MG63 (cell line): ENCODE measurements around the gene CYSTM1. TPM values are rescaled to one million over a fixed set of nuclear protein-coding genes. Genes with fewer than 3 reads are reported as not detected.

Source experiments
- DNase-seq: peaks from one replicate; pipeline ENCODE4 v3.0.0-alpha.2; 2020
- H3K27me3 ChIP-seq: fragments of 250-450 bp; sonication (Bioruptor Pico); 2 replicates; pipeline ENCODE4 v1.5.1; 2020; ENCODE audit warnings: mild to moderate bottlenecking, moderate library complexity
- H3K36me3 ChIP-seq: fragments of 250-450 bp; sonication (Bioruptor Pico); 2 replicates; pipeline ENCODE4 v1.5.1; 2020; ENCODE audit warnings: mild to moderate bottlenecking, moderate library complexity
- H3K4me3 ChIP-seq: fragments of 250-450 bp; sonication (Bioruptor Pico); 2 replicates; pipeline ENCODE4 v1.5.1; 2020; ENCODE audit warnings: mild to moderate bottlenecking, moderate library complexity
- H3K9me3 ChIP-seq: fragments of 250-450 bp; sonication (Bioruptor Pico); 2 replicates; pipeline ENCODE4 v1.5.1; 2020; ENCODE audit warnings: mild to moderate bottlenecking, moderate library complexity
- total RNA-seq: library from RNA; depleted of rRNA; stranded (reverse); fragments of >200 nt; shearing (Covaris generic); gene quantifications from 2 replicates; pipeline ENCODE4 v1.2.3, GENCODE V29; 2014; ENCODE audit warnings: low replicate concordance; rRNA removed

CYSTM1 gene, protein sequence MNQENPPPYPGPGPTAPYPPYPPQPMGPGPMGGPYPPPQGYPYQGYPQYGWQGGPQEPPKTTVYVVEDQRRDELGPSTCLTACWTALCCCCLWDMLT
- 12.9 and 29.4 TPM in 2 replicates for total RNA-seq

DNA sequence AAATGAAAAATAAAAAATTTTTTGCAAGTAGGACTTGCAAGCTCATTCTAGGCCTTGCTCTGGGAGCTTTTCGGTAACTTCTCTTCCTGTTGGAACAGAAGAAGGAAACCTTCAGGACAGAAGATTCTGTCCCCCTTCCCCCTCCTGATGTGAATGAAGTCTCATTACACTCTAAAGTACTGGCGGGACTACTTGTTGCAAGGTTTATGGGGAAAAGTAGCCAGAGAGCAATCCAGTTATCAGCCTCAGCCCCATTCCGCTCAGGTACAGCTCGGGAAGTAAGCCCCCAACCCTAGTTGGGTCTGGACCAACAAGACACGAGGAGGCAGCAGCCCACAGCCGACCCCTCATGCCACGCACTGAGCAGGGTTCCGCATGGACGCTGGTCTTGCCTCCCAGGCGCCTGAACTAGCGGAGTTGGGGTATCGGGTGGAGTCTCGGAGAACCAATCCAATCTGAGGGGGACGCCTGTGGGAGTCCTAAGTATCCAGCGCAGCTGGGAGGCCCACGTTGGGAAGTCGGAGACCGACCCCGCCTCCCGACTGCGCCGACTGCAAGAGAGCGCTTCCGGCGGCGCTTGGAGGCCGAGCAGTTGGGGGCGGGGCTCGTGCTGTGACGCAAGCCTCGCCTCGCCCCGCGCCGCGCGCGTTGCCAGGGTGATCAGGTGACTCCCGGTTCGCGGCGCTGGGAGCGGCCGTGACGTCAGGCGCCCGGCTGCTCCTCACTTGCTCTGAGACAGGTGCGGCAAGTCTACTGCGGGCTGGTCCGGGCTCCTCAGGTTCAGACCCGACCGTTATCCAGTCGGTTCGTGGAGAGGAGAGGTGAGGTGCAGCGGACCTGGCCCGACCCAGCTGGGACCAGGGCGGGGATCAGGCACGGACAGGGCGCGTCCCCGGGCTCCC is at the start of gene CYSTM1:
Gene CYSTM1 (plus strand): TSS at position 724 of the 902 bp plus-strand sequence. CDS start 19,278 bp downstream, outside the sequence.
- no peaks in the 10 kb centered on the region for H3K36me3 ChIP-seq
- no peaks in the 10 kb centered on the region for H3K9me3 ChIP-seq
- peak within 1 kb of the TSS; percentile 67 for H3K4me3 ChIP-seq
- DNase-seq, result peak; percentile 92
- H3K27me3 ChIP-seq, result no peaks in the 10 kb centered on the region

DNA sequence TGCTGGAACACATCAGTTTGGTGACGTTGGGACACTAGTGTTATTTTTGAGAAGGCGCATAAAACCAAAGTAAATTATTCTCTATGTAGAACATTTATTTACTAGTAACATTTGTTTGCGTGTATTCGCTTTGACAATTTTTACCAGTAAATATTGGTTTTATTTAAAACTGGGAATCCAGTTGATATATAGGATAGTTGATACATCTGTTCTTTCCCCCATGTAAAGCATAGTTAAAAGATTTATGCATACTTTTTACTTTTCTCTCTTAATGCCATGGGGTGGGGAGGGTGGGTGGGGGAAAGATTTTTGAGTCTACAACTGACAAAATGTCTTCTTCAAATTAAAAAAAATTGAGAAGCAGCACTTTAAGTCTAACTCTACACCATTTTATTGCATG is 49.4 kb upstream of the CYSTM1 start, which contains the start of gene IGIP:
Gene IGIP (plus strand): TSS at position 301 of the 400 bp plus-strand sequence. CDS start 2,540 bp downstream, outside the sequence.
- no peak within 1 kb of the TSS for H3K4me3 ChIP-seq
- no peaks in the 10 kb centered on the region for H3K36me3 ChIP-seq
- DNase-seq, result no peak
- no peaks in the 10 kb centered on the region for H3K9me3 ChIP-seq
- H3K27me3 ChIP-seq, result no peaks in the 10 kb centered on the region

DNA sequence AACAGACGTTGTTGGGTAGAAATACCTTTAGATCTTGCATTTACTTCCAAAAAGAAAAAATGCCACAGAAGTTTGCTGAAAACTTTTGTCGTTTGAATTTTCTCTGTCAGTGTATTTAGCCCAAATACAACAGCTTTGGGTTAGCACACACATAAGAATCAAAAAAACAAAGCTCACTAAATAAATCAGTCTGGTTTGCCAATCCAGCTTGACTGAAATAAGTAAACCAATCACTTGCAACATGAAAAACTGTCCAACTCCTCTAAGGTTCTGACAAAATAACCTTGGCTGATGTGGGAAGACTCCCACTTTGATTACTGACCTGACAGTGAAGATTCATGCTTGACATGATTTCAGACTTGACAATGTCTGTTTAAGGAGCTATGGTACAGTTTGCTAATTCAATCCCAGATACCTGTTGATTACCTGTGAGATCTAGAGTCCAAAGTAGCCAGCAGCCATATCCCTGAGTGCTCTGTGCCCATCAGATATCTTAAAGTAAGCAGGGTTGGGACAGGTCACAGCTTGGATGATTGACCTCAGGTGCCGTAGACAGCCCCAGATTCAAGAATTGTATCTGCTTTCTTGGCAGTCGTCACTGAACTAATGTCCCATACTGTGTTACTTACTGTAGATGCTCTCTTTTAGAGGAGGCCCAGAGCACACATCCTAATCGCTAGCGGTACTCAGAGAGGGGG is 48.5 kb upstream of the CYSTM1 start:
- no peaks in the 10 kb centered on the region for H3K9me3 ChIP-seq
- no peak overlapping the region for H3K4me3 ChIP-seq
- no peaks in the 10 kb centered on the region for H3K27me3 ChIP-seq
- no peaks in the 10 kb centered on the region for H3K36me3 ChIP-seq
- DNase-seq, result no peak

DNA sequence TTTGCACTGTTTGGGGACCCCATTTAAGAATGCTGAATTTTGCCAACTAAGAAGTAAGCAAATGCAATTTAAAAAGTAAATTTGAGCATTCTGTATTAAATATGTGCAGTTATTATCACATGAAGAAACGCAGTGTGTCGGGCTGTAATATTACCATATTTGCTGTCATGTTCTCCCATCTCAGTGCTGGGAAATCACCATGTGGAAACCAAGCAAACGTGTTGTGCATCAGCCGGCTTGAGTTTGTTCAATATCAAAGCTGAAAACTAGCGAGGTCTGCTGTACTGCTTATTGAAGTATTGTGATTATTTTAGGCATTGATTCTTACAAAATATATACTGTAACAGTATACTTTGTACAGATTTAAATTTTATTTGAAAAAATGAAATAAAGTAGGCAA is 46.6 kb upstream of the CYSTM1 start:
- DNase-seq, result no peak
- no peaks in the 10 kb centered on the region for H3K27me3 ChIP-seq
- H3K4me3 ChIP-seq, result no peak overlapping the region
- no peaks in the 10 kb centered on the region for H3K9me3 ChIP-seq
- H3K36me3 ChIP-seq, result no peaks in the 10 kb centered on the region

DNA sequence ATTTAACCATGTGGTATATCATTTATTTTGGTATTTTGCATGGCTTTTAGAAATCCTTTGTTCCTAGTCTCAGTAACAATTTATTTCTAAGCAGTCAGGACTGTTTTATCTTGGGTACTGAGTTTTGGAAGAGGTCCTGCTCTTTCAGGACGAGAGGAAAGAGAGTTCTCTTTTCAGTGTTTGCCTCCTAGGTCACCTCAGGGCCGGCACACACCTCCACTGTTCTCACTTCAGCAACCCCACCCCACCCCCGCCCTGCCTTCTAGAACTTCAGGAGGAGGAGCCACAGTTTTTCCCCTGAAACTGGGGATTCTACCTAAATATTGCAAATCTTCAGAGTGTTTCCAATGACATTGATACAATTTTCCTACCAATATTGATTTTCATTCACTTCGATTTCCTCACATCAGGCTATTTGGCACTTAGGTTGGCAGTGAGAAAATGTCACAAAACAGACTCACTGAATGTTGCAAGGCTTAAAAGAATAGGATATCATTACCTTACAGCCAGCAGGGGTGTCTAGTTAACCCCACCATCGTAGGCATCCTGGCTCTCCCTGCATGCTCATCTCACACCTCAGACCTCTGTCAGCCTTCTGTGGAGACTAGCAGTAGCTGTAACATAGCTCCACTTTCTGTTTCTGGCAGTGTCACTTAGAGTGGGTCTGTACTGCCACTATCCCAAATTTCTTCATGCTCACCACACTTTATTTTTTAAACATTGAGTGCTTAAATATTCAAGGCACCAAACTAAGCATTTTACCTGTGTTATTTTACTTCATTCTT is 43.8 kb upstream of the CYSTM1 start:
- Histone ChIP-seq H3K36me3 (no peaks in the 10 kb centered on the region), H3K9me3 (no peaks in the 10 kb centered on the region), H3K4me3 (no peak overlapping the region), H3K27me3 (no peaks in the 10 kb centered on the region)
- no peak for DNase-seq

DNA sequence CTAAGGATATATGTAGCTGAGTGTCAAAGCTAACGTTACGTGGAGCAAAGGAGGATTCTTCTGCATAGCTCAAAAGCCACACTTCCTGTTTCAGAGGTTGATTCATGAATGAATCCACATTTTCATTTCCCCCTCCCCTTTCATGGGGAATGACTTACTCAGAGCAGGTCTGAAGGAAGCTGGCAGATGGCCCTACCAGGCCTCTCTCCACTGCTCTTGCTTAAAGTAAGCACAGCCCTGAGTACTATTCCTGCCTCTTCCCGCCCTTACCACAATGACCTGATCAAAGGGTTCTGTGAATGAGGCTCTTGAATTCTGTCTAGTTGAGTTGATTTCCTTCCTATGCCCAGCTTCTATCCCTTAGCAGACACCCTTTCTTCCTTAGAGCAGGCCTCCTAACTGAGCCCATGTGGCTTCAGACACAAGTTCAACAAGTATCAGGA is 43.0 kb upstream of the CYSTM1 start:
- no peaks in the 10 kb centered on the region for H3K36me3 ChIP-seq
- H3K9me3 ChIP-seq, result no peaks in the 10 kb centered on the region
- DNase-seq, result peak; percentile 95
- H3K4me3 ChIP-seq, result no peak overlapping the region
- no peaks in the 10 kb centered on the region for H3K27me3 ChIP-seq

DNA sequence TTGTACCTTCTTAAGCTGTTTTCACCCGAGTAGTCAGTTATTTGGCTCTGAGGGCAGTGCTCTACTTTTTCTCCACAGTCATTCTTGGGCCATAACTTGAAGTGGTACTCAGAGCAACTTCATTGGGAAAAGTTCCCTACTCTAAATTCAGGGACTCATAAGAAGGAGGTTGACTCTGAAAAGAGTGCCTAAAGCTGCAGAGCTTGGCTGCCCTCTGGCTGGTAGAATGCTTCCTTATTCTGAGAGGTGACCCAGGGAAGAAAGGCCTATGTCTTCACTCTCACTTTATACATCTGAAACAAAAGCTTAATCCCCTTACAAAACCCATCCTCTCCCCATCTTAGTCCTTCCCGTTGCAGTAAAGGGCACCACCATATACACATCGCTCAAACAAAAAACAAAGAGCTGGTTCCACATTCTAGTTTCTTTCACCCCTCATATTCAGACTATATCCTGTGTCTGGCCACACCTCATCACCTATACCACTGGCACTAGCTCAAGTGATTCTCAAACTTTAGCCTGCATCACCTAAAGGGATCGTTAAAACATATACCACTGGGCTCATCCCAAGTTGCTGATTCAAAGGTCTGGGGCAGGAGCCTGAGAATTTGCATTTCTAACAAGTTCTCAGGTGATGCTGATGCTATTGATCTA is 41.3 kb upstream of the CYSTM1 start:
- no peak overlapping the region for H3K4me3 ChIP-seq
- H3K36me3 ChIP-seq, result no peaks in the 10 kb centered on the region
- no peaks in the 10 kb centered on the region for H3K9me3 ChIP-seq
- no peak for DNase-seq
- no peaks in the 10 kb centered on the region for H3K27me3 ChIP-seq

DNA sequence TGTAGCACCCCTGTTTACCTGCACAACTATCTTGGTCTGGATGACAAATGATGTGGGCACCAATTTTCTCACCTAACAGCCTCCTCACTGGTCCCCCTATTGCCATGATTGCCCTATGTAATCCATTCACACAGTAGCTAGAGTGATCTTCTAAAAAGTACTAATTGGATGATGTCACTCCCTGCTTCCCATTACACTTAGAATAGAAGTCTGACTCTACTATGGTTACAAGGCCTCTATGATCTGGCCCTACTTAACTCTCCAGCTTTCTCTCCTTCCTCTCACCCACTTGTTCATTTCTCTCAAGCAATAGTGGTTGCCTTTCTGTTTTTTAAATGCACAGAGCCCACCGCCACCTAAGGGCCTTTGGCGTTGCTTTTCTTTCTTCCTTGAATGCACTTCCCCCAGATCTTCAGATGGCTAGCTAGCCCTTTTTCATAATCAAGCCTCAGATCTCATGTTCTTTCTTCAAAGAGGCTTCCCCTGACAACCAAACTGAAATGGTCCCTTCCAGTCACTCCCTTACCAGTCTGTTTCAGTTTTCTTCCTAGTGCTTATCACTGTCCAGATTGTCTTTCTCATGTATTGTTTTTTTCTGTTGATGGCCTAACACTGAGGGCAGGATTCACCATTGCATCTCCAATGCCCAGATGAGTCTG is 40.6 kb upstream of the CYSTM1 start:
- Histone ChIP-seq H3K27me3 (no peaks in the 10 kb centered on the region), H3K4me3 (no peak overlapping the region), H3K9me3 (no peaks in the 10 kb centered on the region), H3K36me3 (no peaks in the 10 kb centered on the region)
- no peak for DNase-seq

DNA sequence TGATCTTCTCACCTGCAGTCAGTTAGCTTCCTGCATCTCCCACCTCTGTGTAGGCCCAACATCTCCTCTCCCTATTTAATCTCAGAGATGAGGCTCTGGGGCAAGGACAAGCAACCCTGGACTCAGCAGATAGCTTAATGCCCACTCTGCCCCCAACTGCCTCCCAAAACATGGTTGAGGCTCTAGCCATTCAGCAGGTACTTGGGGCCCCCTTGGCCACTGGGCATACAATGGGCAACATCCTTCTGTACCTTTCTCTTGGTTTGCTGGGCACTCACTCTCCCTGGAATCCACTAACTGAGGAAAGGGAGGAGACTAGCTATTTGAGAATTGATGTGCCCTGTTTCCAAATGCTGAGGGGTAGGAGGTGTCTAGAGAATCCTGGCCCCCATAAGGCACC is 39.9 kb upstream of the CYSTM1 start:
- Histone ChIP-seq H3K9me3 (no peaks in the 10 kb centered on the region), H3K36me3 (no peaks in the 10 kb centered on the region), H3K27me3 (no peaks in the 10 kb centered on the region), H3K4me3 (no peak overlapping the region)
- DNase-seq, result no peak

DNA sequence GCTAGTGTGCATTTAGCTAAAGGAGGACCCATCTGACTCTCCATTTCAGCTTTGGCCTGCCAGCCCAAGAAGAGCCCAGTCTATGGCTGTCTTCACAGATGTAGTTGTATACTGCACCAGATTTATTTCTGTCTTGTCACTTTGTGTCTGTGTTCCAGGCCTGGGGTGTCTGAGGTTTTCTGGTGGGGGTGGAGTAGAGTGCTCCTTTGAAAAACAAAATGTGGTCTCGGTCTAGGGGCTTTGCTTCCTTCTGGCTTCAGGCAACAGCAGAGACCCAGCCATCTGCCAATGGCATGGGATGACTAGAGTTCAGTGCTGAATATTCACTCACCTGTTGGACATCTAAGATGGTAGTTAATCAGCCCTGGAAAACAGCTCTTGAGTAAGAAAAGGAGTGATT is 38.4 kb upstream of the CYSTM1 start:
- no peaks in the 10 kb centered on the region for H3K36me3 ChIP-seq
- no peak overlapping the region for H3K4me3 ChIP-seq
- no peaks in the 10 kb centered on the region for H3K9me3 ChIP-seq
- H3K27me3 ChIP-seq, result no peaks in the 10 kb centered on the region
- DNase-seq, result no peak

DNA sequence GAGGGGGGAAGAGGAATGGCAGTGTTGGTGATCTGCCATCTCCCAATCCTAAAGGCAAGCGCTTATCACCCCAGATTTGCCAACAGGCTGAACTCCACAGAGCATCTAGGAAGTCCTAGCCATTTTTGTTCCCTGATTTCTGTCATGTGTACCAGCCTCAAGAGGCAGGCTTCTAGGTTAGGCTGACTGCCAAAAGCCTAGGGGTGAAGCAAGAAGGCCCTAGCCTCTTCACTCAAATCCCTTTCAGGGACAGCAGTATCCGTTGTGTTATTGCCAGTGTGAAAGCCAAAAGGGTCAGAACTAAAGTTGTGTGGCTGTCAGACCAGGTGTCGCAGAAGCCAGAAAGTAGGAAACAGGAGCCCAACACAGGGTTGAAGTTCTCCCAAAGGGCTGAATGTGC is 34.6 kb upstream of the CYSTM1 start:
- no peaks in the 10 kb centered on the region for H3K27me3 ChIP-seq
- H3K4me3 ChIP-seq, result no peak overlapping the region
- no peaks in the 10 kb centered on the region for H3K36me3 ChIP-seq
- no peak for DNase-seq
- H3K9me3 ChIP-seq, result no peaks in the 10 kb centered on the region

DNA sequence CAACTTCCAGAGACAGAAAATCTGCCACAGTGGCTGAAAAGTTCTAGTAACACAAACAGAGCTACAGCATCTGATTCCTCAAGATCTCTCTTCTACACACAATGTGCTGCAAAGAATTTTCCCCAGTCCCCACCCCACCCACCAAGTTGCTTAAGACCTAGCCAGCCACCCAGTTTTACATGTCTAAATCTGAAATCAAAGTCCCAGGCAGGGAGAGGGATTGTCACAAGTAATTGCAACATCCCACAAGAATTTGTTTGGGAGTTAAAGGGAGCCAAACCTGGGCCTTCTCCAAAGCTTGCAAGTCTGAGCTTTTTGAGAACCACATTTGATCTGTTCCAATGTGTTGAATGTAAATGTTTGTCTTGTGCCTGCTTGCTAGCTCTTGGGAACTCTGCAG is 33.7 kb upstream of the CYSTM1 start:
- no peaks in the 10 kb centered on the region for H3K36me3 ChIP-seq
- no peaks in the 10 kb centered on the region for H3K9me3 ChIP-seq
- H3K4me3 ChIP-seq, result no peak overlapping the region
- H3K27me3 ChIP-seq, result no peaks in the 10 kb centered on the region
- DNase-seq, result no peak

DNA sequence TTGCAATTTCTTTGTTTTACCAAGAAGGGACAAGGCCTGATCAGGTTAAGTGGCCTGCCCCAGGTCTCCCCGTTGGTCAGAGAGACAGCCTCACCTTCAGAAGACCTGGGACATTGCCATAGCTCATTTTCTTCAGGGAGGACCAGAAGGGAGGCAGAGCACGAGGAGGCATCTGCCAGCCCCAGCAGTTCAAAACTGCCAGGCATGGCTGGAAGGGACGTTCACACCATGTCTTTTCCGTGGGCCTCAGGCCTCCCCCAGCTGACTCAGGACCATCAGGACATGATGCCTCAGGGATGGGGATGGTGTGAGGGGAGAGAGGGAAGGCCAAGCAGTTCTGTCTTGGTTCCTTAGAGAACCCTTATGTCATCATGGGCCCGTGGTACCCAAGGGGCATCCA is 32.7 kb upstream of the CYSTM1 start:
- H3K9me3 ChIP-seq, result no peaks in the 10 kb centered on the region
- no peaks in the 10 kb centered on the region for H3K27me3 ChIP-seq
- H3K4me3 ChIP-seq, result no peak overlapping the region
- DNase-seq, result no peak
- no peaks in the 10 kb centered on the region for H3K36me3 ChIP-seq

DNA sequence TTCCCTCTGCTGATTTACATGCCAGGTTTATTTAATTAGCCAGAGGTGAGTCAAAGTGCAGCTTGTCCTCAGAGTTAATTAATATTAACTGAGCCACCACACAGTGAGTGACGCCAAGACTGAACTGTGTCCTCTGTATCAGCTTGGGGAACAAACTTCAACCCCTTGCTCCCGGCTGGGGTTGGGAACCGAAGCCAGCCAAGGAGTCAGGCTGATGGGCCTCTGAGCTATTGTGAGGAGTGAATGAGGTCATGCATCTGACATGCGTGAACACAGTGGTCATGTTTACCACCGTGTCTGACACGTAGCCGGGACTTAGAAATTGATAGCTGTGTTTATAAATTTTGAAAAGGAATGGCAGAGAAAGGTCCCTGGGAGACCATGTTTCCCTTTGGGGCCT is 32.1 kb upstream of the CYSTM1 start:
- Histone ChIP-seq H3K4me3 (no peak overlapping the region), H3K27me3 (no peaks in the 10 kb centered on the region), H3K9me3 (no peaks in the 10 kb centered on the region), H3K36me3 (no peaks in the 10 kb centered on the region)
- no peak for DNase-seq

DNA sequence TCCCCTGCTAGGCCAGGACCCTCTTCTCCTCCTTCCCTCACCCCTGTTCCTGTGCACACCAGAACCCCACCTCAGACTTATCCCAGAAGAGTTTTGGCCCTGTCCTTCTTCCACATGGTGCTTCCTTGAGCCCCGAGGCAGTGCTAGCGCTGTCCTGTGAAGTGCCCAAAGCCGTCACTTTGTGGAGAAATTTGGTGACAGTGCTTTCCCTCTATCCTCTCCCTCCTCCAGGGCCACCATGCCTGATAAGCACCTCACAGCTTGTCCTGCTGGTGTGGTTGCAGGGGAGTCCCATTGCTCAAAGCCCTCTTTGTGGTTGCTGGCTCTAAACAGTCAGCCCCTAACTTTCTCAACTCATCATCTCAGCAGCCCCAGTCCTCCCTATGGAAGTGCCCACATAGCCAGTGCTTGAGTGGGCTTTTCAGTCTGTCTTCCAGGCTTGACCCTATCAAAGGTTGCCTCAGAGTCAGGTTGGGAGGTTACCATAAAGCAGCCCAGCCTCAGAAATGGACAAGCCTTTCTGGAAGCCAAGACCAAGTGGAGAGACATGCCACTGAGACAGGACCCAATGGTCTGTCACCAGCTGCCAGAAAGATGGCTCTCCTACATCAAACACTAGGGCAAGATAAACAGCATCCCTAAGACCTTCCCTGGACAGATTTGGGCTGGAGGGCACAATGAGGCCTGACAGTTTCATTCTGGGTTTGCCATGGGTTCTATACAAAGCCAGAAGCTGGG is 31.3 kb upstream of the CYSTM1 start:
- Histone ChIP-seq H3K36me3 (no peaks in the 10 kb centered on the region), H3K27me3 (no peaks in the 10 kb centered on the region), H3K4me3 (no peak overlapping the region), H3K9me3 (no peaks in the 10 kb centered on the region)
- no peak for DNase-seq
